RWPE1 (cell line): ENCODE data around the gene DOCK4.

ENCODE experiments used
- CTCF ChIA-PET: fragments of 350-600 bp; sonication (Branson Sonifier 250); formaldehyde crosslinking; extraction: SDS; loops from one replicate; lab custom pipeline; 2021; lab: Yijun Ruan, JAX
- POLR2A ChIA-PET: fragments of 400-600 bp; formaldehyde crosslinking; extraction: SDS; loops from one replicate; lab custom pipeline; 2020; ENCODE audit warnings: antibody characterized with exemption; ENCODE audit not compliant: low non-redundant PET; lab: Yijun Ruan, JAX
- DNase-seq: peaks from one replicate; pipeline ENCODE4 v3.0.0; 2012; ENCODE audit warnings: low spot score
- H3K27ac ChIP-seq: fragments of 450-650 bp; 2 replicates; pipeline ENCODE4 v1.5.1; 2017
- TF ChIP-seq, protein P1 (sequence below): fragments of 450-650 bp; conservative IDR thresholded peaks from 2 replicates; pipeline ENCODE4 v1.5.1; 2017; ENCODE audit warnings: low read depth, mild to moderate bottlenecking

The DOCK4 gene

GRCh38 chr7:112080441-112080840 is 125.8 kb downstream of the DOCK4 start:
- no peak overlapping the region for H3K27ac ChIP-seq
- DNase-seq: peak; percentile 64
- TF ChIP-seq, protein P1, sequence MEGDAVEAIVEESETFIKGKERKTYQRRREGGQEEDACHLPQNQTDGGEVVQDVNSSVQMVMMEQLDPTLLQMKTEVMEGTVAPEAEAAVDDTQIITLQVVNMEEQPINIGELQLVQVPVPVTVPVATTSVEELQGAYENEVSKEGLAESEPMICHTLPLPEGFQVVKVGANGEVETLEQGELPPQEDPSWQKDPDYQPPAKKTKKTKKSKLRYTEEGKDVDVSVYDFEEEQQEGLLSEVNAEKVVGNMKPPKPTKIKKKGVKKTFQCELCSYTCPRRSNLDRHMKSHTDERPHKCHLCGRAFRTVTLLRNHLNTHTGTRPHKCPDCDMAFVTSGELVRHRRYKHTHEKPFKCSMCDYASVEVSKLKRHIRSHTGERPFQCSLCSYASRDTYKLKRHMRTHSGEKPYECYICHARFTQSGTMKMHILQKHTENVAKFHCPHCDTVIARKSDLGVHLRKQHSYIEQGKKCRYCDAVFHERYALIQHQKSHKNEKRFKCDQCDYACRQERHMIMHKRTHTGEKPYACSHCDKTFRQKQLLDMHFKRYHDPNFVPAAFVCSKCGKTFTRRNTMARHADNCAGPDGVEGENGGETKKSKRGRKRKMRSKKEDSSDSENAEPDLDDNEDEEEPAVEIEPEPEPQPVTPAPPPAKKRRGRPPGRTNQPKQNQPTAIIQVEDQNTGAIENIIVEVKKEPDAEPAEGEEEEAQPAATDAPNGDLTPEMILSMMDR: no peak
- POLR2A ChIA-PET: no interaction called here
- CTCF ChIA-PET: interaction anchor here (0.6 to 0.7 kb wide), 3 partner anchors 14 to 347 kb away, joined by 3 to 6 read pairs (median 3); no protein-coding TSS in a partner anchor

DNA sequence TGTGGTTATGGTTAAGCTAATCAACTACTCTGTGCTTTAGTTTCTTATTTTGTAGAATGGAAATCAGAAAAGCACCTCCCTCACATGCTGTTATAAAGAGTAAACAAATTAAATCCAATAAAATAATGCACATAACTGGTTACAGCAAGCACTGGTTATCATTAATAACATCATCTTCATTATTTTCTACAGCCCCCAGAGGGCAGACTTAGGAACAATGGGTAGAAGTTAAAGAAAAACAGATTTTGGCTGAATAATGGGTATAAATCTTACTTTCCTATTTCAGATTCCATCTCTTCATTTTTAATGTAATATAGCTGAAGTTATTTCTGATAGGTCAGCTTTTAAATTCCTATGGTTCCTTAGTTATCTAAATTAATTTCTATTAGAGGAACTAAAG is 126.5 kb downstream of the DOCK4 start:
- ChIA-PET CTCF (interaction anchor here (0.6 kb wide), 1 partner anchor 155 kb away, joined by 3 read pairs; no protein-coding TSS in a partner anchor), POLR2A (no interaction called here)
- TF ChIP-seq, protein P1: 0 out of 2 replicates have a peak, but pooled peaks have one; percentile 13
- no peak for DNase-seq
- H3K27ac ChIP-seq: no peak overlapping the region

- no peak for DNase-seq
- TF ChIP-seq, protein P1: no peak
- no peak overlapping the region for H3K27ac ChIP-seq
- ChIA-PET POLR2A (no interaction called here), CTCF (no interaction called here)
These were observed 127.1 kb downstream of the DOCK4 start for GRCh38 chr7:112079122-112079521.

DNA sequence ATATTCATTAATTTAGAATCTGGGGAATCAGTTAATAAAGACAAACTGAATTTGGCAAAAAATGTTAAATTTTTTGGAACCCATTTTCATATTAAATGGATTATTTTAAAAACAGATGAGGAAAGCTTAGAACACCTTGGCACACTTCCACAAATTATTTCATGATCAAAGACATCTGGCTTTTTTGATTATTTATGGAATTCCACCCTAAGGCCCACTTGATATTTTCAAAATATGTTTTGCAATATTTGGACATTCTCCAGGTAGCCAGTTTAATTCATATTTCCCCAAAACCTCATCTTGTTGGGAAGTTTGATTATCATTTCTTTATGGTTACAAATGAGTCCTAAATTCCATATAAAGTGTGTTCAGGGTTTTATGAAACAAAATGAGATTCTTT is 129.9 kb downstream of the DOCK4 start:
- H3K27ac ChIP-seq: no peak overlapping the region
- TF ChIP-seq, protein P1: no peak
- POLR2A ChIA-PET: no interaction called here
- no peak for DNase-seq
- CTCF ChIA-PET: no interaction called here

DNA sequence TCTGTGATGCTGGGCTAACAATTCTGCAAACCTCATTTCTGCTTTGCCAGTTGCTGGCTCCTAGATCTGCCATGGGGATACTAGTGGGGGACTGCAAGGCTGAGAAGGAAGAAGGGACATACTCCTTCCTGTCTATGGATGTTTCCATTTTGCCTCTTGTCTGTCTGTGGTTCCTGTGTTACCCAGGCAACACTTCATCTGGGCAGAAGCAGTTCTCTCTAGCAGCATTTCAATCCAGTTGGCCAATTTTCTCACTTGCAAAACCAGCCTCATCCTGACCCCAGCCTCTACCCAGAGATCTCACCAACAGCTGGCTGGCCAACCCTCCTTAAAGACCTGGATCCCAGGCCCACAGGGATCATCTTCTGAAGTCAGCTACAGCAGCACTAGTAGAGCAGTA is 131.7 kb downstream of the DOCK4 start:
- POLR2A ChIA-PET: no interaction called here
- CTCF ChIA-PET: no interaction called here
- no peak for DNase-seq
- H3K27ac ChIP-seq: no peak overlapping the region
- TF ChIP-seq, protein P1: no peak

DNA sequence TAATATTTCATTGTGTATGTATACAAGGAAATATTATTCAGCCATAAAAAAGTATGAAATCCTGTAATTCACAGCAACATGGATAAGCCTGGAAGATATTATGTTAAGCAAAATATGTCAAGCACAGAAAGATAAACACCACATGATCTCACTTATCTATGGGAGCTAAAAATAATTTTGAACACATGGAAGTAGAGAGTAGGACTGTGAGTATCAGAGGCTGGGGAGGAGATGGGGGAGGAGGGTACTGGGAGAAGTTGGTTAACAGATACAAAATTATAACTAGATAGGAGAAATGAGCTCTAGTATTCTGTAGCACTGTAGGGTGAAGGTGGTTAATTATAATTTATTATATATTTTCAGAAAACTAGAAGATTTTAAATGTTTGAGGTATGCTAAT is 132.7 kb downstream of the DOCK4 start:
- CTCF ChIA-PET: interaction anchor here (0.6 kb wide), 1 partner anchor 45 kb away, joined by 6 read pairs; no protein-coding TSS in a partner anchor
- TF ChIP-seq, protein P1: no peak
- no peak for DNase-seq
- POLR2A ChIA-PET: no interaction called here
- H3K27ac ChIP-seq: no peak overlapping the region
